Measurements from ENCODE around the gene C1QTNF2.

DNA sequence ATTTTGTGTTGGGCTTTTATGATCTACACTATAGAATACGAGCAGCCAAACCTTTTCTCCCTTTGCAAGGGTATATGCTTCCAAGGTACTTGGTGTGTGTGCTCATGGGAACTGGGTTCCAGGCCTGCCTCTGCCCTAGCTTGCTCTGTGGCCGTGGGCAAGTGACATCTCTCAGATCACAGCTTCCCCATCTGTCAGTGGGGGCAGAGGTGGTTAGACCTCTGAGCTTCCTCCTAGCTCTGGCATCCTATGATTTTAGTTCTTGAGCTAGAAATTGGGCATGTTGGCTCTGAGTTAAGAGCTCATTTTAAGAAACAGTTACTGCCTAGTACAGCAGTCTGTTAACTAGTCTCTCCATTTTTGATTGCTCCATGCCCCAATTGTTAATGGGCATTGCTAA is 45.5 kb downstream of the C1QTNF2 start:
- TF ChIP-seq, protein P1, sequence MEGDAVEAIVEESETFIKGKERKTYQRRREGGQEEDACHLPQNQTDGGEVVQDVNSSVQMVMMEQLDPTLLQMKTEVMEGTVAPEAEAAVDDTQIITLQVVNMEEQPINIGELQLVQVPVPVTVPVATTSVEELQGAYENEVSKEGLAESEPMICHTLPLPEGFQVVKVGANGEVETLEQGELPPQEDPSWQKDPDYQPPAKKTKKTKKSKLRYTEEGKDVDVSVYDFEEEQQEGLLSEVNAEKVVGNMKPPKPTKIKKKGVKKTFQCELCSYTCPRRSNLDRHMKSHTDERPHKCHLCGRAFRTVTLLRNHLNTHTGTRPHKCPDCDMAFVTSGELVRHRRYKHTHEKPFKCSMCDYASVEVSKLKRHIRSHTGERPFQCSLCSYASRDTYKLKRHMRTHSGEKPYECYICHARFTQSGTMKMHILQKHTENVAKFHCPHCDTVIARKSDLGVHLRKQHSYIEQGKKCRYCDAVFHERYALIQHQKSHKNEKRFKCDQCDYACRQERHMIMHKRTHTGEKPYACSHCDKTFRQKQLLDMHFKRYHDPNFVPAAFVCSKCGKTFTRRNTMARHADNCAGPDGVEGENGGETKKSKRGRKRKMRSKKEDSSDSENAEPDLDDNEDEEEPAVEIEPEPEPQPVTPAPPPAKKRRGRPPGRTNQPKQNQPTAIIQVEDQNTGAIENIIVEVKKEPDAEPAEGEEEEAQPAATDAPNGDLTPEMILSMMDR (IDR thresholded peaks at IDR 0.05), result no peak
- no peak for TF ChIP-seq POLR2A (IDR thresholded peaks at IDR 0.05)
